ENCODE data around the gene ARMCX6. TPM values are rescaled to one million over a fixed set of nuclear protein-coding genes. Genes with fewer than 3 reads are reported as not detected.
"Not testable (repeated sequence)": the region's sequence is repeated elsewhere in the genome, so short reads cannot be mapped to it uniquely, and the experiment has no call there.

ARMCX6 gene
- total RNA-seq, 2 experiments from 2014 or later = 35.0 to 39.5 TPM

DNA sequence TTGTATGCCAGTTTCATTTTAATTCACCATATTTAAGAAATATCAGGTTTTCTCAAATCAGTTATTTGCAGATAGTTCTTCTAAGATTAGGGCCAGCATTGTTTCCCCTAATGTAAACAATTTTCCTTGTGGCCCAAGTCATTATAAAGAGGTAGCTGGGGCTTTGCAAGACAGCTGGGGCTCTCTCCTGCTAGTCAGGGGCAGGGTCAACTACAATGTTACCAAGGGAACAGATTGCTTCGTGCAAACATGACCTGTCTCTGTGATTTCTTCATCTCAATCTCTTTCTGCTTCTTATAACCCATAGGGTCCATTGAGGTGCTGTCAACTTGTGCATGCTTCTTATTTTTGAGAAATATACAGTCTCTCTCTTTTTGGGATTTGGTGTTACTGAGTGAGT is 12.1 kb downstream of the ARMCX6 start:
- intact Hi-C loops (cut with DNase I, micrococcal nuclease) = no loop called here
- Histone ChIP-seq H3K4me3 (ENCODE audit: low read length) (no peak overlapping the region), H3K27ac (ENCODE audit: low read depth in 1 of 2, low read length in 2 of 2) (no peak overlapping the region), H3K27me3 (ENCODE audit: control insufficient read depth in 1 of 2, insufficient read depth in 2 of 2, low read length in 2 of 2) (no peaks in the 10 kb centered on the region), H3K4me1 (ENCODE audit: insufficient read depth, low read length) (no peaks in the 10 kb centered on the region), H3K36me3 (ENCODE audit: insufficient read depth, low read length) (no peaks in the 10 kb centered on the region), H3K9me3 (ENCODE audit: control insufficient read depth in 1 of 2, insufficient read depth in 1 of 2, low read length in 2 of 2) (no peaks in the 10 kb centered on the region)
- no peak for DNase-seq
- ChIA-PET POLR2A (no interaction called here), CTCF (no interaction called here)
- no peak for ATAC-seq (ENCODE audit: poor library complexity)
- Mint-ChIP-seq H3K36me3 (ENCODE audit: low read depth) (no peaks in the 10 kb centered on the region), H3K27ac (no peak overlapping the region), H3K27me3 (no peaks in the 10 kb centered on the region), H3K4me3 (no peak overlapping the region), H3K9me3 (no peaks in the 10 kb centered on the region), H3K4me1 (ENCODE audit: low read depth) (no peaks in the 10 kb centered on the region)
- TF ChIP-seq, protein P1, sequence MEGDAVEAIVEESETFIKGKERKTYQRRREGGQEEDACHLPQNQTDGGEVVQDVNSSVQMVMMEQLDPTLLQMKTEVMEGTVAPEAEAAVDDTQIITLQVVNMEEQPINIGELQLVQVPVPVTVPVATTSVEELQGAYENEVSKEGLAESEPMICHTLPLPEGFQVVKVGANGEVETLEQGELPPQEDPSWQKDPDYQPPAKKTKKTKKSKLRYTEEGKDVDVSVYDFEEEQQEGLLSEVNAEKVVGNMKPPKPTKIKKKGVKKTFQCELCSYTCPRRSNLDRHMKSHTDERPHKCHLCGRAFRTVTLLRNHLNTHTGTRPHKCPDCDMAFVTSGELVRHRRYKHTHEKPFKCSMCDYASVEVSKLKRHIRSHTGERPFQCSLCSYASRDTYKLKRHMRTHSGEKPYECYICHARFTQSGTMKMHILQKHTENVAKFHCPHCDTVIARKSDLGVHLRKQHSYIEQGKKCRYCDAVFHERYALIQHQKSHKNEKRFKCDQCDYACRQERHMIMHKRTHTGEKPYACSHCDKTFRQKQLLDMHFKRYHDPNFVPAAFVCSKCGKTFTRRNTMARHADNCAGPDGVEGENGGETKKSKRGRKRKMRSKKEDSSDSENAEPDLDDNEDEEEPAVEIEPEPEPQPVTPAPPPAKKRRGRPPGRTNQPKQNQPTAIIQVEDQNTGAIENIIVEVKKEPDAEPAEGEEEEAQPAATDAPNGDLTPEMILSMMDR (IDR thresholded peaks at IDR 0.05) = no peak

DNA sequence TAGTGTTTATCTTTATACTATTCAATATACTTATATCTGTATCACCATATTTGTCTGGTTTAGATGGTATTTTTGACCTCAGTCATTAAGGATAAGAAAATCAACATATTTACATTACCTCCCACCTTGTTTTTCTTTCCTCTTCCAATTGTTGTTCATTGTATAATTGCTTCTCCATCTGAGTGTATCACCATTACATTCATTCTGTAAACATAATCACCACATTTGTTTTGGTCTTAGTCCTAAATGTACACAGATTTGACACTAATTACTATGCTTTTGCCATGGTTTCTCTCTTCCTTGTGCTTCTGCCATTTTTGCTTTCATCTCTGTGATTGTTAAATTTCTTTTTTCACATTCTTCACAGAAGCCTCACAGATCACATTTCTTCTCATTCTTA is 12.7 kb downstream of the ARMCX6 start:
- H3K4me1 ChIP-seq (ENCODE audit: insufficient read depth, low read length) = no peaks in the 10 kb centered on the region
- H3K4me3 ChIP-seq (ENCODE audit: low read length) = no peak overlapping the region
- H3K36me3 ChIP-seq (ENCODE audit: insufficient read depth, low read length) = no peaks in the 10 kb centered on the region
- ChIA-PET POLR2A (no interaction called here), CTCF (no interaction called here)
- ATAC-seq (ENCODE audit: poor library complexity) (no peak), DNase-seq (no peak)
- H3K36me3 Mint-ChIP-seq (ENCODE audit: low read depth) = no peaks in the 10 kb centered on the region
- no peaks in the 10 kb centered on the region for H3K4me1 Mint-ChIP-seq (ENCODE audit: low read depth)
- H3K27ac ChIP-seq (ENCODE audit: low read depth in 1 of 2, low read length in 2 of 2) = no peak overlapping the region
- H3K4me3 Mint-ChIP-seq = no peak overlapping the region
- intact Hi-C loops (cut with DNase I, micrococcal nuclease) = no loop called here
- TF ChIP-seq, protein P1 (IDR thresholded peaks at IDR 0.05) = no peak
- H3K9me3 ChIP-seq (ENCODE audit: control insufficient read depth in 1 of 2, insufficient read depth in 1 of 2, low read length in 2 of 2) = no peaks in the 10 kb centered on the region
- H3K27me3 Mint-ChIP-seq = no peaks in the 10 kb centered on the region
- no peaks in the 10 kb centered on the region for H3K9me3 Mint-ChIP-seq
- no peaks in the 10 kb centered on the region for H3K27me3 ChIP-seq (ENCODE audit: control insufficient read depth in 1 of 2, insufficient read depth in 2 of 2, low read length in 2 of 2)
- H3K27ac Mint-ChIP-seq = no peak overlapping the region

DNA sequence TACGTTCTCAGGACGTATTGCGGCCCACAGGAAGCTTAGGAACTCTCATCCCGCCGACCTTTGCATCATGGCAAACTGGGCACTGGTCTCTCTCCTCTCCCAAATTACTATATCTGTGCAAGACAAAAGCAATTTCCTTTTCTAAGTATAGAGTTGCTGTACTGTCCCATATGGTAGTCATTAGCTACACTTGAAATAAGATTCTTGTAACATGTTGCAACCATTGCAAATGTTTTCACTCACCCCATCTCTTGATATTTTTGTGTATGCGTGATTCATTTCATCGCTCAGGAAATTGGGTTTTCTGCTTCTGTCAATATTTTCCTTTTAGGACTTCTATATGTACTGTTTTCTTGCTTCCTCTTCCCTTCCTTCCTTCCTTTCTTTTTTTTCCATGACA is 15.7 kb downstream of the ARMCX6 start:
- peaks cover 1% of the 10 kb centered on the region for H3K27me3 Mint-ChIP-seq

DNA sequence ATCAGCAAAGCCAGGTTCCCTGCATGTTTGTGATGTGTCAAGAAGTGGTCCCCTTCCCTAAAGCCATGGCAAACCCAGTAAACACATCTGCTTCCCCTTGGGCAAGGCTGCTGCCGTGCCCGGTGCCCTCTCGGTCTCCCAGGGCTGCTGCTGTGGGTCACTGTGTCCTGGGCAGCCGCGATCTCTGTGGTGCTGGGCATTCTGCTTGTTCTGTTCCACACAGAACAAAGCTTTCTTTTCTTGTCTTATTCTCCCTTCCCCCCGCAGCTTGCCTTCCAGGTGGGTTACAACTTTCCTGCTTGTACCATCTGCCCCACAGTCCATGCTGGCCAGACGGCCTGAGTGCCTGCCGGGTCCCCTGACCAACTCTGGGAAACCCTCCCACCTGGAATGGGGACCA is 18.2 kb downstream of the ARMCX6 start:
- H3K4me1 Mint-ChIP-seq (ENCODE audit: low read depth); DNase-seq; H3K4me3 Mint-ChIP-seq; H3K4me1 ChIP-seq (ENCODE audit: insufficient read depth, low read length); H3K9me3 ChIP-seq (ENCODE audit: control insufficient read depth in 1 of 2, insufficient read depth in 1 of 2, low read length in 2 of 2); CTCF ChIA-PET; H3K27ac Mint-ChIP-seq; H3K4me3 ChIP-seq (ENCODE audit: low read length); H3K36me3 ChIP-seq (ENCODE audit: insufficient read depth, low read length); H3K27me3 ChIP-seq (ENCODE audit: control insufficient read depth in 1 of 2, insufficient read depth in 2 of 2, low read length in 2 of 2); H3K36me3 Mint-ChIP-seq (ENCODE audit: low read depth); POLR2A ChIA-PET; H3K9me3 Mint-ChIP-seq; ATAC-seq (ENCODE audit: poor library complexity); H3K27ac ChIP-seq (ENCODE audit: low read depth in 1 of 2, low read length in 2 of 2): not testable (repeated sequence)
- peaks cover 17% of the 10 kb centered on the region for H3K27me3 Mint-ChIP-seq
- intact Hi-C loops (cut with DNase I, micrococcal nuclease) = loop anchor here (5.0 to 10.0 kb wide), 6 partner anchors 158 to 1265 kb away; no protein-coding TSS in a partner anchor

More for the DNA sequence above, 15.7 kb downstream of the ARMCX6 start:
- Mint-ChIP-seq H3K27ac (no peak overlapping the region), H3K9me3 (no peaks in the 10 kb centered on the region), H3K36me3 (ENCODE audit: low read depth) (no peaks in the 10 kb centered on the region), H3K4me3 (no peak overlapping the region), H3K4me1 (ENCODE audit: low read depth) (no peaks in the 10 kb centered on the region)
- Histone ChIP-seq H3K27me3 (ENCODE audit: control insufficient read depth in 1 of 2, insufficient read depth in 2 of 2, low read length in 2 of 2) (no peaks in the 10 kb centered on the region), H3K27ac (ENCODE audit: low read depth in 1 of 2, low read length in 2 of 2) (no peak overlapping the region), H3K4me1 (ENCODE audit: insufficient read depth, low read length) (no peaks in the 10 kb centered on the region), H3K9me3 (ENCODE audit: control insufficient read depth in 1 of 2, insufficient read depth in 1 of 2, low read length in 2 of 2) (no peaks in the 10 kb centered on the region), H3K36me3 (ENCODE audit: insufficient read depth, low read length) (no peaks in the 10 kb centered on the region), H3K4me3 (ENCODE audit: low read length) (no peak overlapping the region)
- DNase-seq = no peak
- CTCF ChIA-PET = no interaction called here
- TF ChIP-seq, protein P1 (IDR thresholded peaks at IDR 0.05) = no peak
- intact Hi-C loops (cut with DNase I, micrococcal nuclease) = no loop called here
- ATAC-seq (ENCODE audit: poor library complexity) = no peak
- POLR2A ChIA-PET = no interaction called here

Data from CD4-positive, alpha-beta T cell (primary cell).